HepG2 (cell line): ENCODE measurements around the gene ACAT2. TPM values are rescaled to one million over a fixed set of nuclear protein-coding genes. Genes with fewer than 3 reads are reported as not detected.

Source experiments
- ETV5 ChIP-seq: IDR thresholded peaks from 2 replicates; pipeline ENCODE4 v1.6.1; 2018; ENCODE audit warnings: missing biosample characterization, missing genetic modification reagents, inconsistent platforms, borderline replicate concordance
- KLF6 ChIP-seq: IDR thresholded peaks from 2 replicates; pipeline ENCODE4 v1.8.0; 2016; ENCODE audit warnings: missing biosample characterization, missing genetic modification reagents
- MXI1 ChIP-seq: IDR thresholded peaks from 3 replicates; pipeline ENCODE4 v1.6.1; 2012; ENCODE audit warnings: low read depth, low read length, inconsistent platforms, borderline replicate concordance
- MYC ChIP-seq: sonication (generic); formaldehyde crosslinking; IDR thresholded peaks from 2 replicates; pipeline ENCODE4 v1.9.0; 2021; ENCODE audit warnings: missing genetic modification reagents, borderline replicate concordance
- NCOA1 ChIP-seq: sonication (generic); formaldehyde crosslinking; IDR thresholded peaks from 2 replicates; pipeline ENCODE4 v1.9.0; 2021; ENCODE audit warnings: missing genetic modification reagents
- PHF8 ChIP-seq: sonication (generic); formaldehyde crosslinking; IDR thresholded peaks from 2 replicates; pipeline ENCODE4 v1.5.0; 2020; ENCODE audit warnings: missing genetic modification reagents
- RARG ChIP-seq: sonication (generic); formaldehyde crosslinking; IDR thresholded peaks from 2 replicates; pipeline ENCODE4 v1.4.0; 2020; ENCODE audit warnings: low read depth, mild to moderate bottlenecking, missing genetic modification reagents
- RCOR2 ChIP-seq: IDR thresholded peaks from 2 replicates; pipeline ENCODE4 v1.6.1; 2016; ENCODE audit warnings: missing biosample characterization, missing genetic modification reagents
- RELA ChIP-seq: sonication (generic); formaldehyde crosslinking; IDR thresholded peaks from 2 replicates; pipeline ENCODE4 v1.4.0; 2020; ENCODE audit warnings: missing genetic modification reagents
- SALL2 ChIP-seq: sonication (generic); formaldehyde crosslinking; IDR thresholded peaks from 2 replicates; pipeline ENCODE4 v1.8.1; 2023; ENCODE audit warnings: mild to moderate bottlenecking, missing genetic modification reagents, inconsistent platforms
- TBX3 ChIP-seq: fragments of 450-650 bp; IDR thresholded peaks from 2 replicates; pipeline ENCODE4 v1.6.1; 2017; ENCODE audit warnings: antibody characterized with exemption, mild to moderate bottlenecking, inconsistent platforms, borderline replicate concordance
- TOE1 ChIP-seq: sonication (generic); formaldehyde crosslinking; IDR thresholded peaks from 2 replicates; pipeline ENCODE4 v1.4.0; 2020; ENCODE audit warnings: mild to moderate bottlenecking, missing genetic modification reagents
- XRCC5 ChIP-seq: fragments of 200-400 bp; formaldehyde crosslinking; optimal IDR thresholded peaks from 2 replicates; pipeline ENCODE3; 2017; ENCODE audit warnings: mild to moderate bottlenecking, low read length
- ZMYM2 ChIP-seq: sonication (generic); formaldehyde crosslinking; IDR thresholded peaks from 2 replicates; pipeline ENCODE4 v1.8.0; 2022; ENCODE audit warnings: mild to moderate bottlenecking, missing genetic modification reagents
- ZNF207 ChIP-seq: fragments of 450-650 bp; IDR thresholded peaks from 2 replicates; pipeline ENCODE4 v1.6.1; 2016; ENCODE audit warnings: antibody characterized with exemption, borderline replicate concordance
- ZNF317 ChIP-seq: sonication (generic); formaldehyde crosslinking; IDR thresholded peaks from 2 replicates; pipeline ENCODE4 v1.5.0; 2020; ENCODE audit warnings: mild to moderate bottlenecking, missing genetic modification reagents
- ZNF501 ChIP-seq: sonication (generic); formaldehyde crosslinking; IDR thresholded peaks from 2 replicates; pipeline ENCODE4 v1.5.1; 2020; ENCODE audit warnings: mild to moderate bottlenecking, moderate library complexity, missing genetic modification reagents
- ZNF891 ChIP-seq: sonication (generic); formaldehyde crosslinking; IDR thresholded peaks from 2 replicates; pipeline ENCODE4 v1.5.0; 2020; ENCODE audit warnings: mild to moderate bottlenecking, missing genetic modification reagents
- polyA plus RNA-seq, 8 experiments: library from polyadenylated mRNA; depleted of rRNA in 3 of 8; stranded (reverse) in 7 of 8; unstranded in 1 of 8; fragments of >200 nt; fragmentation: Illumina TruSeq in 4 of 8; extraction: Trizol in 4 of 8; gene quantifications; 2 replicates each; pipeline versions ENCODE4 v1.2.1 to v1.2.3, GENCODE V29; 2011 to 2016; ENCODE audit warnings: low read depth in 4 of 8, missing spikeins in 1 of 8, mixed read lengths in 1 of 8; ENCODE audit not compliant: insufficient read depth in 1 of 8
- total RNA-seq, 5 experiments: library from RNA; depleted of rRNA; stranded (reverse); fragments of >200 nt; fragmentation: Illumina TruSeq; extraction: Trizol; gene quantifications; 2 replicates each; pipeline ENCODE4 v1.2.3, GENCODE V29; 2016; ENCODE audit warnings: low read depth in 1 of 5
- TF ChIP-seq, protein P1 (sequence below): sonication (generic); formaldehyde crosslinking; IDR thresholded peaks from 2 replicates; pipeline ENCODE4 v1.5.0; 2020; ENCODE audit warnings: missing genetic modification reagents, mild to moderate bottlenecking, borderline replicate concordance
- TF ChIP-seq, protein P2 (sequence below): sonication (generic); formaldehyde crosslinking; IDR thresholded peaks from 2 replicates; pipeline ENCODE4 v1.8.1; 2023; ENCODE audit warnings: mild to moderate bottlenecking, moderate library complexity, missing genetic modification reagents
- TF ChIP-seq, protein P3 (sequence below): IDR thresholded peaks from 2 replicates; pipeline ENCODE4 v1.6.1; 2012; ENCODE audit warnings: inconsistent platforms
- TF ChIP-seq, protein P4 (sequence below): sonication (generic); formaldehyde crosslinking; conservative IDR thresholded peaks from 2 replicates; pipeline ENCODE4 v1.4.0; 2020; ENCODE audit warnings: mild to moderate bottlenecking, missing genetic modification reagents, moderate library complexity
- TF ChIP-seq, protein P5 (sequence below): sonication (generic); formaldehyde crosslinking; IDR thresholded peaks from 2 replicates; pipeline ENCODE4 v1.5.1; 2020; ENCODE audit warnings: mild to moderate bottlenecking, missing genetic modification reagents, borderline replicate concordance

The ACAT2 gene
- total and polyA plus RNA-seq, 2 of the 13 experiments (the other 11 are each of a cell fraction or from before 2014, with no cell fraction given) = 121 to 534 TPM

DNA sequence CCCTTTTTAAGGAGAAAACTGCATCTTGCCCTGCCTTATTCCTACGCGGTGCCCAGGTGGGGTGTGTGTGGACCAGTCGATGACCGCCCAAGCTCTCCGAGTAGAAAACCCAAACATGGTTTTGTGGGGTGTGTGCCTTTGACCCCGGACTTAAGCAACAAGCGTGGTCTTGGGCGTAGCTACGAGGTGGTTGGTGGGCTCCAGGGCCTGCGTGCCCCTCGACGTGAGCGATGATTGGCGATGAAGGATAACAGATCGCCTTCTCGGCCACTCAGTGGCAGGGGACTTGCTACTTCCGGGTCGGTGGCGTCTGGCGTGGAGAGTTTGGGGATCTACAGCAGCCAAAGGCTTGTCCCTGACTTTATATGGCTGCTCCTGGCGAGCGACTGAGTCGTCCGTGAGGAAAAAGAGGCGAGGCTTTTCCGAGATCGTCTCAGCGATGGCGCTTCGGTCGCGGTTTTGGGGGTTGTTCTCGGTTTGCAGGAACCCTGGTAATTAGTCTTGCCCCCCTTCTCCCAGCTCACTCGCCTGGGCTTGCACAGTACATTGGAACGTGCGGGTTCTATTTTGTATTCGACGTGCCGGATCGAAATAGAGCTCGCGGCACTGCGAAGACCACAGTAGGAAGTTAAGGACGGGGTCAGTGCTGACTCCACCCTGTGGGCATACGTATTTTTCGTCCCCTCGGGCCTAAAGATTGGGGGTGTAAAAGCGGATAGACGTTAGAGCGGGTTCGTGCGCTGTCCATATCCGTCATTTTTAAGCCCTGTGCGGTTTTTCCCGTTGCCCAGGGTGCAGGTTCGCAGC, 28.5 kb downstream of the ACAT2 start, which contains the start of gene MRPL18 (continued):
- TF ChIP-seq, protein P1, sequence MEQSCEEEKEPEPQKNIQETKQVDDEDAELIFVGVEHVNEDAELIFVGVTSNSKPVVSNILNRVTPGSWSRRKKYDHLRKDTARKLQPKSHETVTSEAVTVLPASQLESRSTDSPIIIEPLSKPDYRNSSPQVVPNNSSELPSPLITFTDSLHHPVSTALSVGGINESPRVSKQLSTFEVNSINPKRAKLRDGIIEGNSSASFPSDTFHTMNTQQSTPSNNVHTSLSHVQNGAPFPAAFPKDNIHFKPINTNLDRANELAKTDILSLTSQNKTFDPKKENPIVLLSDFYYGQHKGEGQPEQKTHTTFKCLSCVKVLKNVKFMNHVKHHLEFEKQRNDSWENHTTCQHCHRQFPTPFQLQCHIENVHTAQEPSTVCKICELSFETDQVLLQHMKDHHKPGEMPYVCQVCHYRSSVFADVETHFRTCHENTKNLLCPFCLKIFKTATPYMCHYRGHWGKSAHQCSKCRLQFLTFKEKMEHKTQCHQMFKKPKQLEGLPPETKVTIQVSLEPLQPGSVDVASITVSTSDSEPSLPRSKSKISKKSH (CRISPR knock-in tag) = peak; percentile 1; the same call in 1 of the 2 replicates
- TF ChIP-seq ZNF317 (CRISPR knock-in tag) = no peak
- peak; percentile 64; the same call in 1 of the 2 replicates for TF ChIP-seq SALL2 (CRISPR knock-in tag)
- peak; percentile 76 for TF ChIP-seq MYC (CRISPR knock-in tag)
- peak; percentile 7 for TF ChIP-seq ZNF501
- no peak for TF ChIP-seq NCOA1 (CRISPR knock-in tag)
- no peak; the same call in 1 of the 2 replicates for TF ChIP-seq ZNF891 (CRISPR knock-in tag)
- TF ChIP-seq, protein P2, sequence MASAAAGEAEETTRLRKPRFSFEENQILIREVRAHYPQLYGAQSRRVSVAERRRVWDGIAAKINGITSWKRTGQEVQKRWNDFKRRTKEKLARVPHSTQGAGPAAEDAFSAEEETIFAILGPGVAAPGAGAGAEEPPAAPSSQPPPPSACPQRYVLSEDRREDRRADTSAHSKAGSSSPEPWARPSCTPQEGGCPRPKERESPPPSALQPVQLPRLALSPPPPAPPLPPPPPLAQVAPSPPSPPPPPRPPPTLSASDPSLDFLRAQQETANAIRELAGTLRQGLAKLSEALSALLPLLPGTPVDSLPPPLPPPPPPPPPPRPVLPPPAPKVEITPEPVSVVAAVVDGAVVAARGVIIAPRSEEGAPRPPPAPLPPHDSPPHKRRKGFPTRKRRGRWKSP (CRISPR knock-in tag) = no peak
- TF ChIP-seq TOE1 (CRISPR knock-in tag) = no peak
- TF ChIP-seq, protein P3, sequence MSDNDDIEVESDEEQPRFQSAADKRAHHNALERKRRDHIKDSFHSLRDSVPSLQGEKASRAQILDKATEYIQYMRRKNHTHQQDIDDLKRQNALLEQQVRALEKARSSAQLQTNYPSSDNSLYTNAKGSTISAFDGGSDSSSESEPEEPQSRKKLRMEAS = no peak
- TF ChIP-seq KLF6 = no peak
- TF ChIP-seq ETV5 (CRISPR knock-in tag) = no peak
- no peak for TF ChIP-seq XRCC5
- TF ChIP-seq, protein P4, sequence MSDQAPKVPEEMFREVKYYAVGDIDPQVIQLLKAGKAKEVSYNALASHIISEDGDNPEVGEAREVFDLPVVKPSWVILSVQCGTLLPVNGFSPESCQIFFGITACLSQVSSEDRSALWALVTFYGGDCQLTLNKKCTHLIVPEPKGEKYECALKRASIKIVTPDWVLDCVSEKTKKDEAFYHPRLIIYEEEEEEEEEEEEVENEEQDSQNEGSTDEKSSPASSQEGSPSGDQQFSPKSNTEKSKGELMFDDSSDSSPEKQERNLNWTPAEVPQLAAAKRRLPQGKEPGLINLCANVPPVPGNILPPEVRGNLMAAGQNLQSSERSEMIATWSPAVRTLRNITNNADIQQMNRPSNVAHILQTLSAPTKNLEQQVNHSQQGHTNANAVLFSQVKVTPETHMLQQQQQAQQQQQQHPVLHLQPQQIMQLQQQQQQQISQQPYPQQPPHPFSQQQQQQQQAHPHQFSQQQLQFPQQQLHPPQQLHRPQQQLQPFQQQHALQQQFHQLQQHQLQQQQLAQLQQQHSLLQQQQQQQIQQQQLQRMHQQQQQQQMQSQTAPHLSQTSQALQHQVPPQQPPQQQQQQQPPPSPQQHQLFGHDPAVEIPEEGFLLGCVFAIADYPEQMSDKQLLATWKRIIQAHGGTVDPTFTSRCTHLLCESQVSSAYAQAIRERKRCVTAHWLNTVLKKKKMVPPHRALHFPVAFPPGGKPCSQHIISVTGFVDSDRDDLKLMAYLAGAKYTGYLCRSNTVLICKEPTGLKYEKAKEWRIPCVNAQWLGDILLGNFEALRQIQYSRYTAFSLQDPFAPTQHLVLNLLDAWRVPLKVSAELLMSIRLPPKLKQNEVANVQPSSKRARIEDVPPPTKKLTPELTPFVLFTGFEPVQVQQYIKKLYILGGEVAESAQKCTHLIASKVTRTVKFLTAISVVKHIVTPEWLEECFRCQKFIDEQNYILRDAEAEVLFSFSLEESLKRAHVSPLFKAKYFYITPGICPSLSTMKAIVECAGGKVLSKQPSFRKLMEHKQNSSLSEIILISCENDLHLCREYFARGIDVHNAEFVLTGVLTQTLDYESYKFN = no peak; the same call in 1 of the 2 replicates
- peak; percentile 66; the same call in 1 of the 3 replicates for TF ChIP-seq MXI1
- no peak for TF ChIP-seq ZNF207
- TF ChIP-seq RCOR2 (CRISPR knock-in tag) = no peak
- TF ChIP-seq RARG (CRISPR knock-in tag) = no peak
- 0 out of 2 replicates have a peak, but pooled peaks have one; percentile 20 for TF ChIP-seq RELA (CRISPR knock-in tag)
- TF ChIP-seq PHF8 (CRISPR knock-in tag) = peak; percentile 40
- TF ChIP-seq, protein P5, sequence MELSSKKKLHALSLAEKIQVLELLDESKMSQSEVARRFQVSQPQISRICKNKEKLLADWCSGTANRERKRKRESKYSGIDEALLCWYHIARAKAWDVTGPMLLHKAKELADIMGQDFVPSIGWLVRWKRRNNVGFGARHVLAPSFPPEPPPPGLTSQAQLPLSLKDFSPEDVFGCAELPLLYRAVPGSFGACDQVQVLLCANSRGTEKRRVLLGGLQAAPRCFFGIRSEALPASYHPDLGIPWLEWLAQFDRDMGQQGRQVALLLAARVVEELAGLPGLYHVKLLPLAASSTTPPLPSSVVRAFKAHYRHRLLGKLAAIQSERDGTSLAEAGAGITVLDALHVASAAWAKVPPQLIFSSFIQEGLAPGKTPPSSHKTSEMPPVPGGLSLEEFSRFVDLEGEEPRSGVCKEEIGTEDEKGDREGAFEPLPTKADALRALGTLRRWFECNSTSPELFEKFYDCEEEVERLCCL (CRISPR knock-in tag) = no peak
- no peak for TF ChIP-seq ZMYM2 (CRISPR knock-in tag)
- TF ChIP-seq TBX3 = no peak
